WTC11 (cell line): ENCODE data around the gene PLCZ1. TPM values are rescaled to one million over a fixed set of nuclear protein-coding genes. Genes with fewer than 3 reads are reported as not detected.

Experiments
- ATAC-seq: fragments of 200-7000 bp; cut with Tn5 transposase; 2 replicates; pipeline ENCODE4 v1.10.0; 2021; ENCODE audit warnings: mild to moderate bottlenecking, moderate library complexity
- CTCF ChIA-PET: fragments of 300-600 bp; sonication (Branson Sonifier 250); formaldehyde crosslinking; loops from one replicate; lab custom pipeline; 2021; ENCODE audit warnings: antibody characterized with exemption; lab: Charles Lee
- POLR2A ChIA-PET: fragments of 350-600 bp; sonication (Branson Sonifier 250); formaldehyde crosslinking; loops from one replicate; lab custom pipeline; 2021; ENCODE audit warnings: antibody characterized with exemption; lab: Charles Lee
- DNase-seq: peaks from one replicate; pipeline ENCODE4 v3.0.0; 2021; ENCODE audit warnings: low spot score
- H3K27ac Mint-ChIP-seq: 2 replicates; pipeline ENCODE4 v1.8.0; 2021; ENCODE audit warnings: mixed read lengths
- H3K27me3 Mint-ChIP-seq: 2 replicates; pipeline ENCODE4 v1.8.0; 2021; ENCODE audit warnings: low read depth, mild to moderate bottlenecking, moderate library complexity, mixed read lengths
- H3K36me3 Mint-ChIP-seq: 2 replicates; pipeline ENCODE4 v1.8.0; 2021; ENCODE audit warnings: mixed read lengths
- H3K4me1 Mint-ChIP-seq: 2 replicates; pipeline ENCODE4 v1.8.0; 2022; ENCODE audit warnings: mixed read lengths
- H3K4me3 Mint-ChIP-seq: 2 replicates; pipeline ENCODE4 v1.8.0; 2021; ENCODE audit warnings: mild to moderate bottlenecking, moderate library complexity, mixed read lengths
- H3K9me3 Mint-ChIP-seq: 2 replicates; pipeline ENCODE4 v1.8.0; 2021; ENCODE audit warnings: mixed read lengths
- ARID4B ChIP-seq: sonication (generic); formaldehyde crosslinking; IDR thresholded peaks from 2 replicates; pipeline ENCODE4 v1.8.0; 2023; ENCODE audit warnings: missing genetic modification reagents, mild to moderate bottlenecking, borderline replicate concordance
- ATF1 ChIP-seq: sonication (generic); formaldehyde crosslinking; IDR thresholded peaks from 2 replicates; pipeline ENCODE4 v1.8.1; 2023; ENCODE audit warnings: mild to moderate bottlenecking, moderate library complexity, missing genetic modification reagents
- CREB1 ChIP-seq: sonication (generic); formaldehyde crosslinking; IDR thresholded peaks from 2 replicates; pipeline ENCODE4 v1.8.0; 2023; ENCODE audit warnings: mild to moderate bottlenecking, missing genetic modification reagents
- E2F5 ChIP-seq: sonication (generic); formaldehyde crosslinking; IDR thresholded peaks from 2 replicates; pipeline ENCODE4 v1.8.1; 2022; ENCODE audit warnings: mild to moderate bottlenecking, moderate library complexity, missing genetic modification reagents
- FOXJ3 ChIP-seq: sonication (generic); formaldehyde crosslinking; IDR thresholded peaks from 2 replicates; pipeline ENCODE4 v1.9.0; 2021; ENCODE audit warnings: missing genetic modification reagents, mild to moderate bottlenecking, borderline replicate concordance
- GABPB1 ChIP-seq: sonication (generic); formaldehyde crosslinking; IDR thresholded peaks from 2 replicates; pipeline ENCODE4 v1.8.1; 2023; ENCODE audit warnings: mild to moderate bottlenecking, missing genetic modification reagents
- GRHL2 ChIP-seq: fragments of 250-450 bp; sonication (Bioruptor Pico); IDR thresholded peaks from 2 replicates; pipeline ENCODE4 v1.8.0; 2022; ENCODE audit warnings: mild to moderate bottlenecking, moderate library complexity; ENCODE audit not compliant: insufficient replicate concordance, severe bottlenecking
- IRF2 ChIP-seq: sonication (generic); formaldehyde crosslinking; IDR thresholded peaks from 2 replicates; pipeline ENCODE4 v1.8.0; 2022; ENCODE audit warnings: low read depth, missing genetic modification reagents, borderline replicate concordance
- MYBL2 ChIP-seq: sonication (generic); formaldehyde crosslinking; IDR thresholded peaks from 2 replicates; pipeline ENCODE4 v1.8.1; 2023; ENCODE audit warnings: mild to moderate bottlenecking, moderate library complexity, missing genetic modification reagents
- NFYB ChIP-seq: sonication (generic); formaldehyde crosslinking; conservative IDR thresholded peaks from 2 replicates; pipeline ENCODE4 v1.8.0; 2022; ENCODE audit warnings: low read depth, missing genetic modification reagents
- NR2C2 ChIP-seq: sonication (generic); formaldehyde crosslinking; IDR thresholded peaks from 2 replicates; pipeline ENCODE4 v1.8.0; 2022; ENCODE audit warnings: mild to moderate bottlenecking, missing genetic modification reagents
- RELA ChIP-seq: sonication (generic); formaldehyde crosslinking; IDR thresholded peaks from 2 replicates; pipeline ENCODE4 v1.8.1; 2022; ENCODE audit warnings: missing genetic modification reagents, mild to moderate bottlenecking, borderline replicate concordance
- SMAD4 ChIP-seq: sonication (generic); formaldehyde crosslinking; IDR thresholded peaks from 2 replicates; pipeline ENCODE4 v1.8.0; 2022; ENCODE audit warnings: mild to moderate bottlenecking, missing genetic modification reagents
- SOX15 ChIP-seq: fragments of 250-450 bp; sonication (Bioruptor Pico); IDR thresholded peaks from 2 replicates; pipeline ENCODE4 v1.9.0; 2021; ENCODE audit warnings: mild to moderate bottlenecking
- USF1 ChIP-seq: sonication (generic); formaldehyde crosslinking; IDR thresholded peaks from 2 replicates; pipeline ENCODE4 v1.8.0; 2022; ENCODE audit warnings: mild to moderate bottlenecking, missing genetic modification reagents
- ZNF121 ChIP-seq: sonication (generic); formaldehyde crosslinking; IDR thresholded peaks from 2 replicates; pipeline ENCODE4 v1.8.0; 2023; ENCODE audit warnings: missing genetic modification reagents
- ZNF425 ChIP-seq: fragments of 250-450 bp; sonication (Bioruptor Pico); conservative IDR thresholded peaks from 2 replicates; pipeline ENCODE4 v1.9.0; 2021; ENCODE audit warnings: mild to moderate bottlenecking
- ZSCAN18 ChIP-seq: fragments of 250-450 bp; sonication (Bioruptor Pico); IDR thresholded peaks from 2 replicates; pipeline ENCODE4 v2.1.2; 2022; ENCODE audit warnings: mild to moderate bottlenecking, moderate library complexity
- total RNA-seq: library from RNA; stranded (reverse); gene quantifications from 3 replicates; pipeline ENCODE4 v1.2.3, GENCODE V29; 2021

The PLCZ1 gene
- total RNA-seq, 1 experiment from 2014 or later = not detected

- POLR2A ChIA-PET = no interaction called here
- no peak for DNase-seq
- CTCF ChIA-PET = no interaction called here
- Mint-ChIP-seq H3K36me3 (no peaks in the 10 kb centered on the region), H3K27ac (no peak overlapping the region), H3K4me1 (peaks cover 7% of the 10 kb centered on the region), H3K9me3 (peaks cover 12% of the 10 kb centered on the region; the same call in 1 of the 2 replicates), H3K4me3 (no peak overlapping the region), H3K27me3 (peaks cover 17% of the 10 kb centered on the region)
- TF ChIP-seq ARID4B (CRISPR knock-in tag) = no peak
- no peak for TF ChIP-seq NFYB (CRISPR knock-in tag)
- no peak for TF ChIP-seq GRHL2 (CRISPR knock-in tag)
- TF ChIP-seq SOX15 (CRISPR knock-in tag) = no peak
- no peak for TF ChIP-seq E2F5
- no peak for TF ChIP-seq IRF2 (CRISPR knock-in tag)
- no peak for TF ChIP-seq ZNF425
- no peak for TF ChIP-seq GABPB1
- TF ChIP-seq ZNF121 (CRISPR knock-in tag) = no peak
- no peak for TF ChIP-seq MYBL2 (CRISPR knock-in tag)
- TF ChIP-seq ATF1 (CRISPR knock-in tag) = no peak
- TF ChIP-seq ZSCAN18 (CRISPR knock-in tag) = no peak
- TF ChIP-seq NR2C2 = no peak
- no peak for TF ChIP-seq CREB1
- TF ChIP-seq FOXJ3 = no peak
- no peak for TF ChIP-seq USF1 (CRISPR knock-in tag)
- no peak for TF ChIP-seq RELA (CRISPR knock-in tag)
- TF ChIP-seq SMAD4 (CRISPR knock-in tag) = no peak
- ATAC-seq = no peak
These were observed 60.7 kb downstream of the PLCZ1 start for GRCh38 chr12:18676996-18677588.
